ENCODE results near the gene RAPGEF1.

Gene RAPGEF1

GRCh38 chr9:131618785-131619184, 121.1 kb downstream of the RAPGEF1 start:
- DNase-seq (ENCODE audit: low read depth, low spot score): no peak
- H3K4me3 ChIP-seq (ENCODE audit: low read depth, low read length): no peak overlapping the region
- no peak for TF ChIP-seq CTCF (IDR thresholded peaks at IDR 0.05; ENCODE audit: low read depth, low read length)
- in situ Hi-C loops (cut with HindIII; ENCODE audit: low sequenced_read_pairs): no loop called here

GRCh38 chr9:131618071-131618479, 121.8 kb downstream of the RAPGEF1 start:
- DNase-seq (ENCODE audit: low read depth, low spot score): no peak
- H3K4me3 ChIP-seq (ENCODE audit: low read depth, low read length): no peak overlapping the region
- no peak for TF ChIP-seq CTCF (IDR thresholded peaks at IDR 0.05; ENCODE audit: low read depth, low read length)
- in situ Hi-C loops (cut with HindIII; ENCODE audit: low sequenced_read_pairs): no loop called here

GRCh38 chr9:131617611-131618010, 122.3 kb downstream of the RAPGEF1 start:
- no peak overlapping the region for H3K4me3 ChIP-seq (ENCODE audit: low read depth, low read length)
- no peak for DNase-seq (ENCODE audit: low read depth, low spot score)
- in situ Hi-C loops (cut with HindIII; ENCODE audit: low sequenced_read_pairs): no loop called here
- no peak for TF ChIP-seq CTCF (IDR thresholded peaks at IDR 0.05; ENCODE audit: low read depth, low read length)

- H3K4me3 ChIP-seq (ENCODE audit: low read depth, low read length): no peak overlapping the region
- no peak for TF ChIP-seq CTCF (IDR thresholded peaks at IDR 0.05; ENCODE audit: low read depth, low read length)
- in situ Hi-C loops (cut with HindIII; ENCODE audit: low sequenced_read_pairs): no loop called here
- no peak for DNase-seq (ENCODE audit: low read depth, low spot score)
These were observed 122.8 kb downstream of the RAPGEF1 start for GRCh38 chr9:131616983-131617604.

- in situ Hi-C loops (cut with HindIII; ENCODE audit: low sequenced_read_pairs): no loop called here
- DNase-seq (ENCODE audit: low read depth, low spot score): no peak
- no peak overlapping the region for H3K4me3 ChIP-seq (ENCODE audit: low read depth, low read length)
- TF ChIP-seq CTCF (IDR thresholded peaks at IDR 0.05; ENCODE audit: low read depth, low read length): no peak
These were observed 125.4 kb downstream of the RAPGEF1 start for GRCh38 chr9:131614340-131614915.

- H3K4me3 ChIP-seq (ENCODE audit: low read depth, low read length): no peak overlapping the region
- no peak for TF ChIP-seq CTCF (IDR thresholded peaks at IDR 0.05; ENCODE audit: low read depth, low read length)
- DNase-seq (ENCODE audit: low read depth, low spot score): no peak
- in situ Hi-C loops (cut with HindIII; ENCODE audit: low sequenced_read_pairs): no loop called here
These were observed 126.0 kb downstream of the RAPGEF1 start for GRCh38 chr9:131613921-131614320.
